ENCODE measurements around the gene GUCA1A.

- TF ChIP-seq CTCF (IDR thresholded peaks at IDR 0.05): no peak; the same call in 1 of the 2 replicates
- no peak for TF ChIP-seq SIN3A (IDR thresholded peaks at IDR 0.05; ENCODE audit: borderline replicate concordance, insufficient read depth, low read depth, low read length)
These were observed 2.7 kb downstream of the GUCA1A start for GRCh38 chr6:42175860-42176259.

Data from Panc1 (cell line).